NCI-H2227 treated with DMSO at 0.1 percent for 48 hours (cell line): Measurements from ENCODE around the gene MRPS2.
"Not testable (repeated sequence)": the region's sequence is repeated elsewhere in the genome, so short reads cannot be mapped to it uniquely, and the experiment has no call there.

Source experiments
- DNase-seq: peaks from one replicate; lab custom pipeline; 2025; lab: John Stamatoyannopoulos, UW

Gene MRPS2

GRCh38 chr9:135514342-135515082 lies 14.0 kb downstream of the MRPS2 start:
- DNase-seq: no peak

- DNase-seq: no peak
Observed at GRCh38 chr9:135515083-135515951, 14.8 kb downstream of the MRPS2 start.

GRCh38 chr9:135516132-135516860 lies 15.8 kb downstream of the MRPS2 start:
- DNase-seq: no peak

- DNase-seq: no peak
Observed at GRCh38 chr9:135517407-135517822, 16.9 kb downstream of the MRPS2 start.

GRCh38 chr9:135519179-135519971 lies 18.9 kb downstream of the MRPS2 start:
- no peak for DNase-seq

GRCh38 chr9:135520916-135521607 lies 20.6 kb downstream of the MRPS2 start, which contains the start of gene LCN1:
LCN1 (plus strand) TSS chr9:135521440; CDS start chr9:135521498, 58 bp downstream.
- DNase-seq: no peak

- no peak for DNase-seq
Observed at GRCh38 chr9:135521608-135522095, 21.2 kb downstream of the MRPS2 start.

GRCh38 chr9:135522137-135522877 lies 21.8 kb downstream of the MRPS2 start:
- DNase-seq: no peak

GRCh38 chr9:135522931-135523330 lies 22.4 kb downstream of the MRPS2 start:
- DNase-seq: no peak

GRCh38 chr9:135523521-135524129 lies 23.1 kb downstream of the MRPS2 start:
- no peak for DNase-seq

- DNase-seq: no peak
Observed at GRCh38 chr9:135524130-135524861, 23.8 kb downstream of the MRPS2 start.

- no peak for DNase-seq
Observed at GRCh38 chr9:135525241-135526088, 25.0 kb downstream of the MRPS2 start.

- no peak for DNase-seq
Observed at GRCh38 chr9:135526089-135526729, 25.7 kb downstream of the MRPS2 start.

GRCh38 chr9:135526730-135527571 lies 26.5 kb downstream of the MRPS2 start:
- DNase-seq: no peak

GRCh38 chr9:135528842-135529435 lies 28.5 kb downstream of the MRPS2 start:
- not testable (repeated sequence) for DNase-seq

- DNase-seq: no peak
Observed at GRCh38 chr9:135530146-135530545, 29.7 kb downstream of the MRPS2 start.
